ENCODE results near the gene CADM2.

GRCh38 chr3:85627932-85628331 lies 669.1 kb downstream of the CADM2 start:
- TF ChIP-seq CTCF (IDR thresholded peaks at IDR 0.05) (no peak), POLR2AphosphoS5 (IDR thresholded peaks at IDR 0.05) (no peak), POLR2A (IDR thresholded peaks at IDR 0.05) (no peak)

Data from prostate gland (tissue), 2 donors.